GM19239 (cell line): ENCODE data around the gene TRAPPC8.
A peak's percentile ranks its signal among the peaks of the same experiment; 100 is the strongest.
"Not testable (repeated sequence)": the region's sequence is repeated elsewhere in the genome, so short reads cannot be mapped to it uniquely, and the experiment has no call there.

Experiments used
- DNase-seq: peaks from one replicate; pipeline ENCODE4 v3.0.0; 2011; ENCODE audit warnings: low spot score; ENCODE audit not compliant: insufficient read length
- FAIRE-seq: peaks from 2 replicates; lab custom pipeline; 2011; peaks lifted over from hg19 to GRCh38; lab: Jason Lieb, UNC

The TRAPPC8 gene

DNA sequence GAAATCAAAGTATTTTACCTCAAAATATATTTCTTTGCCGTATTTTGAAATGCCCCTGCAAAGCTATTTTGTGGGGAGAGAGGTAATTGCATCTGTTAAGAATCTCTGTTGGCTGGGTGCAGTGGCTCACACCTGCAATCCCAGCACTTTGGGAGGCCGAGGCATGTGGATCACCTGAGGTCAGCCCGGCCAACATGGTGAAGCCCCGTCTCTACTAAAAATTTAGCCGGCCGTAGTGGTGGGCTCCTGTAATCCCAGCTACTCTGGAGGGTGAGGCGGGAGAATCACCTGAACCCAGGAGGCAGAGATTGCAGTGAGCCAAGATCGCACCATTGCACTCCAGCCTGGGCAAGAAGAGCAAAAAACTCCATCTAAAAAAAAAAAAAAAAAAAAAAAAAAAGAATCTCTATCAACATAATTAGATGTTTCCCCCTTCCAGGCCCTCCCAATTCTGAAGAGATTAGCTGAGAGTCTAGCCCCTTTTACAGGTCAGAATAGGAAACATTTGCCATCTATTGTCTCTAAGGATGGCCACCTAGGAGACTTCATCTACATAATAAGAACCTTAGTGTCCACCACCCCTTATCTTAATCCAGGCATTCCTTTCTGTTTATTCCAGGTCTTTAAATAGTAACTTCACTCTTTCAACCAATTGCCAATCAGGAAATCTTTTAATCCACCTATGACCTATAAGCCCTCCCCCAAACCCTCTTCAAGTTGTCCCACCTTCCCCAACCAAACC, 3.5 kb upstream of the TRAPPC8 start:
- no peak for DNase-seq
- no peak for FAIRE-seq

DNA sequence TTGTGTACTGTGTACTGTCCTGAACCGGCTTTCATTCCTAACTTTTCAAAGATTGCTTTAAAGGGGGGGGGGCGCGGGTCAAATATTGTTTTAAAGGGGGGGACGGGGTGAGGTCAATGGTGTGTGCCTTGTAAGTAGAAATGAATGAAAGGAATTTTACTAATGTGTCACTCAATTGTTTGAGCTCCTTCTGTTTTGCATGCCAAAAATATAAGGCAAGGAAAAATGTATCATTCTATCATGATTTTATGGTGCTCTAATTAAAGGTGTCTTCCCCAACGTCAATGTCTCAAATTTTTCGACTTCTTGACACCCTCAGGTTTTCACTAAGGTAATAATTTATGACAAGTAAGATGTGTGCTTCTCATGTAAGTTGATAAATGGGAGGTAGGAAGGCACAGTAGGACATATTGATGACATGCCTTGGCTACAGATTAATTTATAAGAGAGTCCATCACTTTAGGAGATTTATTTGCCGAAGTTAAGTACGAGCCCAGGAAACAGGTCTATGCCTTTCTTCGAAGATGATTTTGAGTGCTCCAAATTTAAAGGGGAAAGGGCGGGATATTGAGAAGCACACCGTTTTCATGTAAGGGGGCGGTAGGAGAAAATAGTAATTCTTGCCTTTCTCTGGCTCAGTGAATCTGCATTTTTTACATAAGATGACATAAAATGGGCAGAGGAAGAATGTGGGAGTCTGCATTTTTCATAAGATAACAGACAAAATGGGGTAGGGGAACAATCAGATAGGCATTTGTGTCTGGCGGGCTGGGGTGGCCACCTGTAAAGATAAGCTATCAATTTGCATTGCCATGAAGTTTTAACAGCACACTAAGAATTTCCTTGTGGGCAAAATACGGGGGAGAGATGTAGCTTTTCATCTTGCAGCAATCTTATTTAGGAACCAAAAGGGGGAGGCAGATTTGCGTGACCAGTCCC, 1.2 kb upstream of the TRAPPC8 start:
- no peak for FAIRE-seq
- no peak for DNase-seq

DNA sequence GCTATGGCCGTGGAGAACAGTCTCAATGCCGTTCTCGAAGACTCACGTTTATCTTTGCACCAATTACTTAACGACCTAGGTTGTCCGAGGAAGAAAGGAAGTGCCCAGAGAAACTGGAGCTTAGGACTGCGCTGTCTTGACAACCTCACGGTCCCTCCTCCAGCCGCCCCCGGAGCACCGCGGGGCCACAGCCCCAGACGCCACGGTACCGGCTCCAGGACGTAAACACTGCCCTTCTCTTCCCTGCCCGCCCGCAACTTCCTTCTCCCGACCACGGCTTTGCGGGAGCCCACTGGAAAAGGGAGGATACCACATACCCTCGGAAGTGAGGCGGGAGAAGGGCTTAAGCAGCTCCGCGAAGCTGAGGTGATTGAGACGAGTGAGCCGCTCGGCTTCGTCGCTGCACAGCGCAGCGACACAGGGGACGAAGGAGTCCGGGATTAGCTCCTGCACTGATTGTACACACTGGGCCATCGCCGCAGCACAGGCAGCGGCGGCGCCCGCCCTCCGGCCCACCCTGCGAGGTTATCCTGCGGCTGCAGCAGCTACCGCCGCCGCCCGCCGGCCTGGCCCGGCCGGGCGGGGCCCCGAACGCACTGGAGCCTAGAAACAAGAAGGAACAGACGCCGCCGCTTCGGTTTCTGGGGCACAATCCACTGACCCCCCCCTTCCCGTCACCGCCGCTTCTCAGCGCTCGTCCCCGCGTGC, 483 bp downstream of the TRAPPC8 start:
- DNase-seq = peak; percentile 33

DNA sequence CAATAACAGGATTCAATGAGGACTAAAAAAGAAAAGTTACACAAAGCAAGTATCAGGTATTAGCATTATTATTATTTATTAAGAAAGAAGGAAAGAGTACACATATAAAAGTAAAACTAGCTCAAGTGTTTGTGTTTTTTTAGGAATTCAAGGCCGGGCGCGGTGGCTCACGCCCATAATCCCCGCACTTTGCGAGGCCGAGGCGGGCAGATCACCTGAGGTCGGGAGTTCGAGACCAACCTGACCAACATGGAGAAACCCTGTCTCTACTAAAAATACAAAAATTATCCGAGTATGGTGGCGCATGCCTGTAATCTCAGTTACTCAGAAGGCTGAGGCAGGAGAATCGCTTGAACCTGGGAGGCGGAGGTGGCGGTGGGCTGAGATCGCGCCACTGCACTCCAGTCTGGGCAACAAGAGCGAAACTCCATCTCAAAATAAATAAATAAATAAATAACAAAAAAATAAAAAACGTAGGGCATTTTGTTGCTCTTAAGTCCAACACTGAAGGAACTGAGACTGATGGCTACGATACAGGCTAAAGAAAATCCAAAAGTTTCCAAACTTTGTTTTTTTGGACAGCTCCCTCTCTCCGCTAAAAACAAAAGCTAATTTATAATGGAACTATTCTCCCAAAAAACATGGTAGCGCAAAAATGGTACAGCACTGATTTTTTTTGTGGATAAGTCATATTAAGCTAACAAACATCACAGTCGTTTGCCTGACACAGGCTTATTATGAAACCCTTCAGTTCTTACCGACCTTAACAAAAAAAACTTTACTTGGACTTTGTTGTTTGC, 1.7 kb downstream of the TRAPPC8 start:
- FAIRE-seq (no peak), DNase-seq (no peak)

More for the DNA sequence above, 483 bp downstream of the TRAPPC8 start:
- FAIRE-seq = no peak

DNA sequence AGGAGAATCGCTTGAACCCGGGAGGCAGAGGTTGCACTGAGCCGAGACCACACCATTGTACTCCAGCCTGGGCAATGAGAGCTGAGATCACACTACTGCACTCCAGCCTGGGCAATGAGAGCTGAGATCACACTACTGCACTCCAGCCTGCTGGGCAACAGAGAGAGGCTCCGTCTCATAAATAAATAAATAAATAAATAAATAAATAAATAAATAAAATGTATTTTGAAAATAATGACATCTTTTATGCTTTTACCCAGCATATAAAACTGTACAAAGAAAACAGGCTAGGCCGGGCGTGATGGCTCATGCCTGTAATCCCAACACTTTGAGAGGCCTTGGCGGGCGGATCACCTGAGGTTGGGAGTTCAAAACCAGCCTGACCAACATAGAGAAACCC, 8.2 kb downstream of the TRAPPC8 start:
- FAIRE-seq, DNase-seq: not testable (repeated sequence)

DNA sequence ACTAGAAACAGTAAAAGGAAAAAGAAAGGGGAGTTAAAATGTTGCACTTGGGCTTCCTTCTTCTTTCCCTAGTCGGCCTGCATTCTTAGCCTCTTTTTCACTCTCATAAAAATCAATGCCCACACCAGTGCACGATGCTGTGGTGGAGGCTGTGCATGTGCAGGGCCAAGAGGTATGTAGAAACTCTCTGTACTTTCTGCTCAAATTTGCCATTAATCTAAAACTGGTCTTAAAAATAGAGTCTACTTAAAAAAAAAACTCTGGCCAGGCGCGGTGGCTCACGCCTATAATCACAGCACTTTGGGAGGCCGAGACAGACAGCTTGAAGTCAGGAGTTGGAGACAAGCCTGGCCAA, 11.1 kb downstream of the TRAPPC8 start:
- FAIRE-seq = no peak

DNA sequence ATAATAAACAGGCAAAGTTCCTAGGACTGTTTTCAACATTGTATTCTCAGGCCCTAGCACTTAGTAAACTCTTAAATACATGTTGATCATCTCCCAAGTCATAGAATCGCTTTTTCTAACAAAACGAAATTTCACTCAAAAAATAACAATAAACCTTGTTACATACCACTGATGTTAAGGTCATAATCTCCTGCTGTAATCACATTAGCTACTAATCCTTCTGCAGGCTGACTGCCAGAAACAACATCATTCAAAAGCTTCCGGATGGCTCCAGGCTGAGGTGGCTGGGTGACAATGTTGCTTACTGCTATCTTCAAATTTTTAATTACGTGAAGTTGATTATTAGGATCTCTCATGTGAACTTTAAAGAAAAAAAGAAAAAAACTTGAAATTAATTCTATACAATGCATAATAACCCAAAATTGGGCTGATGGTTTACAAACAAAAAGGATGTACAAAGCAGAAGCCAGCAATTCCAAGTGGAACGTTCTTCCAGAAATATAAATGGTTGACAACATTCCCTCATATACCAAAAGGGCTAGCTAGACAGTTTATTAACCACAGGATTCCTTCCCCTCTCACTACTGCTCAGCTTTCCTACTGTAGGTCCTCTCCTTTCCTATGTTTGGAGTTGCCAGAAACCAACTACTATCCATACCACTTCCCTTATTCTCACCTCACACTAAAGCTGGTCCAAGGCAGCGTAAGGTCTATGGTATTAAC, 11.6 kb downstream of the TRAPPC8 start:
- no peak for FAIRE-seq
- no peak for DNase-seq

More for the DNA sequence above, 11.1 kb downstream of the TRAPPC8 start:
- DNase-seq = no peak

DNA sequence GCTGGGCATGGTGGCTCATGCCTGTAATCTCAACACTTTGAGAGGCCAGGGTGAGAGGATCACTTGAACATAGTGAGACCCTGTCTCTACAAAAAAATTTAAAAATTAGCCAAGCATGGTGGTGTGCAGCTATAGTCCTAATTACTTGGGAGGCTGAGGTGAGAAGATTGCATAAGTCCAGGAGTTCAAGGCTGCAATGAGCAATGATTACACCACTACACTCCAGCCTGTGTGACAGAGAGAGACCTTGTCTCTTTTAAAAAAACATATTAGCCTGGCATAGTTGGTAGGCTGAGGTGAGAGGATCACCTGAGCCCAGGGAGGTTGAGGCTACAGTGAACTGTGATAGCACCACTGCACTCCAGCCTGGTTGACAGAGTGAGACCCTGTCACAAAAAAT, 13.7 kb downstream of the TRAPPC8 start:
- FAIRE-seq = no peak
- no peak for DNase-seq

DNA sequence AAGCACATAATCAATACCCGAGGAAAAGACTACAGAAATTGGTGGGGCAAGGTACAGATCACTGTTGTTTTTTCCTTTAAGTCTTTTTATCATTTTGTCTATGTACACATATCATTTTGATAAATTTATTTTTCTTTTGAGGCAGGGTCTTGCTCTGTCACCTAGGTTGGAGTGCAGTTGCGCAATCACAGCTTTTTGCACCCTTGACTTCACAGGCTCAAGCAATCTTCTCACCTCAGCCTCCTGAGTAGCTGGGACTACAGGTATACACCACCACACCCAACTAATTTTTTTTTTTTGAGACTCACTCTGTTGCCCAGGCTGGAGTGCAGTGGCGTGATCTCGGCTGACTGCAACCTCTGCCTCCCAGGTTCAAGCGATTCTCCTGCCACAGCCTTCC, 15.9 kb downstream of the TRAPPC8 start:
- not testable (repeated sequence) for FAIRE-seq, DNase-seq

DNA sequence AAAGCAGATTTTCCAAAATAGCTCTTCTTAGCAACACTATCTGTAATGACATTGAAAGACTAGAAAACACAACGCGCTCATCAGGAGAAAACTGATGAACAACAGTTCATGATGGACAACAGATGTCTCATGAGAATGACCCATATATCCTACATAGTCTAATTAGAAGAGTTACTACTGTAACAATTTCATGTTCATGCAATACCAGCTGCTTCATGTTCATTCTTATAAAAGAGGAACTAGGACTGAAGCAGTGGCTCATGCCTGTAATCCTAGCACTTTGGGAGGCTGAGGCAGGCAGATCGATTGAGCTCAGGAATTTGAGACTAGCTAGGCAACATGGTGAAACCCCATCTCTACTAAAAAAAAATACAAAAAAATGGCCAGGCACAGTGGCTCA, 22.7 kb downstream of the TRAPPC8 start:
- DNase-seq (no peak), FAIRE-seq (no peak)

DNA sequence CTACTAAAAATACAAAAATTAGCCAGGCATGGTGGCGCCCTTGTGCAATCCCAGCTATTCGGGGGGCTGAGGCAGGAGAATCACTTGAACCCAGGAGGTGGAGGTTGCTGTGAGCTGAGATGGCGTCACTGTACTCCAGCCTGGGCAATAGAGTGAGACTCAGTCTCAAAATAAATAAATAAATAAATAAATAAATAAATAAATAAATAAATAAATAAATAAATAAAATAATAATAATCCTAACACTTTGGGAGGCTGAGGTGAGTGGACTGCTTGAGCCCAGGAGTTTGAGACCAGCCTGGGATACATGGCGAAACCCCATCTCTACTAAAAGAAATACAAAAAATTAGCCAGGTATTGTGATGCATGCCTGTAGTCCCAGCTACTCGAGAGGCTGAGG, 23.6 kb downstream of the TRAPPC8 start:
- not testable (repeated sequence) for DNase-seq, FAIRE-seq

DNA sequence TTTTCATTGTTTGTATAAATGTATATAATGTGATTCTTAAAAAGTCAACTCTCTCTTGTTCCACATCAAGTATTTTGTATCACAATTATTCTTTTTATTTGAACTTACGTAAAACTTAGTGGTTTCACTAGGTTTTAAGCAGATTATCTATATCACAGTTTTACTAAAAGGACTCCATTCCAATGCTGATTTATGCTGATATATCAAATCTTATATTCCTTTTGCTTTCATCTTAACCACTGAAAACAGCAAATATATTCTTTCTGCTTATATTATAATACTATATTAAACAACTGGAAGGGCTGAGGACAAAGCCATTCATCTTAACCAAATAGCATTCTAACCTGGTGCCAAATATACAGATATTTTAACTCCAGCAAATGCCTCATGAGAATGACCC, 24.2 kb downstream of the TRAPPC8 start:
- FAIRE-seq = no peak
- DNase-seq = no peak

DNA sequence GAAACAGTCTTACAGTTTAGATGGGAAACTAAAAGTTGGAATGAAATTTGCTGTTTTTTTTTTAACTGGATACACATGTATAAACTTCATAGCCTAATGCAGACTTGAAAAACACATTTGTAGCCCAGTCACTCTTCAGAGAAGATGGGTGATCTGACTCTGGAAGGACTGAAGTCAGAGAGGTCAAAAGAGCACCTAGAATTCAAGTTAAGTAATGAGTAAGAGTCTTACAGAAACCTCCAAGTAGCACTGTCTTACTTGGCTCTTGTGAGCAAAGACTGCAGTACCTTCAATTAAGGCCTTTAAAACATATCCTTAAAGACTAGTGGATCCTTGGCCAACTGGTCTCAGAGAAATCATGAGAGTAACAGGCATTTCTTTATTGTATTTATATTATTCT, 41.9 kb downstream of the TRAPPC8 start:
- DNase-seq (no peak), FAIRE-seq (no peak)

DNA sequence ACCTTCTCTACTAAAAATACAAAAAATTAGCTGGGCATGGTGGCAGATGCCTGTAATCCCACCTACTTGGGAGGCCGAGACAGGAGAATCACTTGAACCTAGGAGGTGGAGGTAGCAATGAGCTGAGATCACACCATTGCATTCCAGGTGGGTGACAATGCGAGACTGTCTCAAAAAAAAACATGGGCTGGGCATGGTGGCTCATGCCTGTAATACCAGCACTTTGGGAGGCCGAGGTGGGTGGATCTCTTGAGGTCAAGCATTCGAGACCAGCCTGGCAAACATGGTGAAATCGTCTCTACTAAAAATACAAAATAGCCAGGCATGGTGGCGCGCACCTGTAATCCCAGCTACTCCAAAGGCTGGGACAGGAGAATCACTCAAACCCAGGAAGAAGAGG, 43.2 kb downstream of the TRAPPC8 start:
- not testable (repeated sequence) for FAIRE-seq, DNase-seq

DNA sequence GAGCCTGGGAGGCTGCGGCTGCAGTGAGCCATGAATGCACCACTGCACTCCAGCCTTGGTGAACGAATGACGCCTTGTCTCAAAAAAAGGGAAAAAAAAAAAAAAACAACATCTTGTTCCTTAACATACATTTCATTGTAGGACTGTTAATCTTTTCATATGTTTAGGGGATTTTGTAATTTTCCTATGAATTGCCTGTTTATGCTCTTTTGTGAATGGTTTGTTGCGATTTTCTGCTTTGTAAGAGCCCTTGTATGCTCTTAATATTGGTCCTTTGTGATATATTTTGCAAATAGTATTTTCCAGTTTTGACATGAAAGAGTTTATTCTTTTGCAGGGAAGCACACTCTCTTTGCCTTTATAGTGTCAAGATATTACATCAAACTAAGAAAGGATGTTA, 50.0 kb downstream of the TRAPPC8 start:
- DNase-seq (no peak), FAIRE-seq (no peak)

DNA sequence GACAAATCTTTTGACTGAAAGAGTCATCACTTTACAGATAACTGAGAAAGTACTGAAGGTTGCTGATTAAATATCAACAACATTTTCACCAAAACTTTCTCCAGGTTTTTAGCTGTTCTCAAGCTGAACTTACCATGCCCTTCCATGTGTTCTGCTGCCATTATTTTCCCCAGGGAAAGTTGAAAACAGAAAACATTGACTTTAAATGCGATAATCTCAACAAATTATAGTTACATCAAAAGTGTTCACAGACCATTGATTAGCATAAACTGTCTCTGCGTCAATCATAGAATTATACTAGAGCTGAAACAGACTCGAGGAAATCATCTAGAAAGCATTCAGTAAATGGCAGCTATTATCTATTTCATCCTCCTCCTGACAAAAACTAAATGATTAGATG, 51.4 kb downstream of the TRAPPC8 start:
- FAIRE-seq (no peak), DNase-seq (no peak)

DNA sequence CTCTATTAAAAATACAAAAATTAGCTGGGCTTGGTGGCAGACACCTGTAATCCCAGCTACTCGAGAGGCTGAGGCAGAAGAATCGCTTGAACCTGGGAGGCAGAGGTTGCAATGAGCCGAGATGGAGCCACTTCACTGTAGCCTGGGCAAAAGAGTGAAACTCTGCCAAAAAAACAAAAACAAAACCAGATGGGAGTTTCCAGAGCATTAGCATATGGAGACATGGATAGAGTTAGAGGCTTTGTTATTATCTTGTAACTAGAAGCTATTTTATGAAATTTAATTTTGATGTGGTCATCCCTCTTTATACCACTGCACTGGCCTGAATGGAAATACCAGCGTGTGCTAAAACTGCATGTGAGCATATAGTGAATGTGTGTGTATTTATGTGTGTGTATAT, 58.9 kb downstream of the TRAPPC8 start:
- FAIRE-seq (no peak), DNase-seq (no peak)

DNA sequence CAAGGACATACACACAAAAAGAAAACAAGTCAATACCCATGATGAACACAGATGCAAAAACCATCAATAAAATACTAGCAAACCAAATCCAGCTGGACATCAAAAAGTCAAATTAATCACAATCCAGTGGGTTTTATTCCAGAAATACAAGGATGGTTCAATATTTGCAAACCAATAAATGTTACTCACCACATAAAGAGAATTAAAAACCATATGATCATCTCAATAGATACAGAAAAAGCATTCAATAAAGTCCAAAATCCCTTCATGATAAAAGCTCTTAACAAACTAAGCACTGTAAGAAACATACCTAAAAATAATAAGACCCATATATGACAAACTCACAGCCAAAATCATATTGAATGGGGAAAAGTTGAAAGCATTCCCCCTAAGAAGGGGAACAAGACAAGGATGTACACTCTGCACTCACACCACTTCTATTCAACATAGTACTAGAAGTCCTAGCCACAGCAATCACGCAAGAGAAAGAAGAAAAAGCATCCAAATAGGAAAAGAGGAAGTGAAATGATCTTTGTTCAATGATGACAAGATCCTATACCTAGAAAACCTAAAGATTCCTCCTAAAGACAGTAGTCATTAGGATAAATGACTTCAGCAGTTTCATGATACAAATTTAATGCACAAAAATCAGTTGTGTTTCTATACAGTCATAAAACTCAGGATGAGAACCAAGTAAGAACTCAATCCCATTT, 62.6 kb downstream of the TRAPPC8 start:
- FAIRE-seq = no peak
- no peak for DNase-seq

DNA sequence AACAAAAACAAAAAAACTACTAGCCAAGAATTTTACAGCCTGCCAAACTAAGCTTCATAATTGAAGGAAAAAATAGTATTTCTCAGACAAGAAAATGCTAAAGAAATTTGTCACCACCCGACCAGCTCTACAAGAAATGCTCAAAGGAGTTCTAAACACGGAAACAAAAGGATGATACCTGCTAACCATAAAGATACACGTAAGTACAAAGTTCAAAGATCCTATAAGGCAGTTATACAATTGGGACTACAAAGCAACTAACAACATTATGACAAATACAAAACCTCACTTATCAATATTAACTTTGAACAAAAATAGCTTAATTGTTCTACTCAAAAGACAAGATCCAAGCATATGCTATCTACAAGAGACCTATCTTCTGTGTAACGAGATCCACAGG, 64.6 kb downstream of the TRAPPC8 start:
- DNase-seq (no peak), FAIRE-seq (no peak)
